LHCN-M2 (cell line): ENCODE data around the gene TAAR1. TPM values are rescaled to one million over a fixed set of nuclear protein-coding genes. Genes with fewer than 3 reads are reported as not detected.
"Not testable (repeated sequence)": the region's sequence is repeated elsewhere in the genome, so short reads cannot be mapped to it uniquely, and the experiment has no call there.

Experiments
- DNase-seq: peaks from one replicate; pipeline ENCODE4 v3.0.0-alpha.2; 2012; ENCODE audit warnings: low read depth
- total RNA-seq: library from RNA; depleted of rRNA; stranded (reverse); fragments of >200 nt; gene quantifications from 2 replicates; pipeline ENCODE4 v1.2.3, GENCODE V29; 2014

Gene TAAR1
- total RNA-seq, 1 experiment from 2014 or later, result not detected

DNA sequence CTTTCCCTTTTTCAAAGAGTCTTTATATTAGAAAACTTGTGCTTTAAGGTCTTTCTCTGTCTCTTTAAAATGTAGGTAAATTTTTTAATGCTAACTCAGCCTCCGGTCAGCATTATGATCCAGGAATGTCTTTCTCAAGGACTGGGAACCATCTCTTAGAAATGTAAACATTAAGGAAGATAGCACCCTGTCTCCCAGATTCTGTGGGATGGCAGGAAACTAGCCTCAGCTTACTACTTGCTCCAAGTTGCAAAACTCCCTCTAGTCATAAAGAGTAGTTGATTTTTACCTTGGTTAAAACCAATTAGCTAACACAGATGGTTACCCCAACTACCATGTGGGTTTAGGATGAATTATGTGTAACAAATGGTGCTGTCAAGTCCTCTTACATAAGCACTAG lies 4.7 kb upstream of the TAAR1 start:
- DNase-seq, result no peak

DNA sequence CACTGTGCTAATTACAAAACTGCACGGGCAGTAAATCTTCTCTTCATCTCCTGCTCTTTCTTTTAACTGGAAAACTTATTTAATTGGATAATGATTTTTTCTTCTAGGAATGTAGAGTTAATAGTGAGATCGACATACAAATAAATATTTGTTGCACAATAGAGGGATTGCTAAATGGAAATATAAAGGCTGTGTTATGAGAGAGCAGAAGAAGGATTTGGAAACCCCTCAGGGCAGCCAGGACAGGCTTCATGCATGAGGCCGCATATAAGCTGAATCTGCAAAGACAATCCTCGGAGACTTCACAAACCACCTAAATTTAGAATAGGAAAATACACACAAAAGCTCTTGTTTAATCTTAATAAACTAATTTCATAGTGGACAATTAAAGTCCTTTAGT lies 2.9 kb upstream of the TAAR1 start:
- DNase-seq, result no peak

DNA sequence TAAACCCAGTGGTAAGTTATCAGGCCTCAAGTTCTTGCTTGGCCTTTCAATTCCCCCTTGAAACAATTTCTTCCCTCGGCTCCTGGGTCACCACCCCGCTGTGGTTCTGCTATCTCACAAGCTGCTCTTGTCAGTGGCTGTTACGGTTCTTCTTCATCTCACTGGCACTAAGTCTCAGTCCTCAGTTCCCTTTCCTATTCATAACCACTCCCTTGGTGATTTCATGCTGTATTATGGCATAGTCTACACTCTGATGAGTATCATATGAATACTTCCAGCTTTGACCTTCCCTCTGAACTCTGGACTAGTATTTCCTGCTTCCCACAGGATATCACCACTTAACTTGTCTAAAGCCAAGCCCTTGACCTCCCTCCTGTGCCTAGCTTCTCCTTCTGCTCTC lies 7.9 kb downstream of the TAAR1 start:
- DNase-seq, result no peak

DNA sequence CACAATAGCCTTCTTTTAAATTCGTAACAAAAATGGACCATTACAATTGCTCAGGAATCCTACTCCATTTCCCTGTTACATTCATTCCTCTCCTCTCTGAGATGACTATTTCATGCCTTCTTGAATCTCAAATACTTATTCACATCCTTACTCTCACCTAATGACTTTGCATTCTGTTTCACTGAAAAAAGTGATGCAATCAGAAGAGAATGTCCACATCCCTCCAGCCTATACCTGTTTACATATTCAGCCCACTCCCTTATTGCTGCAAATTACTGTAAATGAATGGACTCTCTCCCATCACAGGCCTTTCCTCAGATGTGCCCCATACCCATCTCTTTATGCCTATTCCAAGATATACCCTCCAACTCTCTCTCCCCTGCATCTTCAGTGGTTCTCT lies 8.6 kb downstream of the TAAR1 start:
- no peak for DNase-seq

DNA sequence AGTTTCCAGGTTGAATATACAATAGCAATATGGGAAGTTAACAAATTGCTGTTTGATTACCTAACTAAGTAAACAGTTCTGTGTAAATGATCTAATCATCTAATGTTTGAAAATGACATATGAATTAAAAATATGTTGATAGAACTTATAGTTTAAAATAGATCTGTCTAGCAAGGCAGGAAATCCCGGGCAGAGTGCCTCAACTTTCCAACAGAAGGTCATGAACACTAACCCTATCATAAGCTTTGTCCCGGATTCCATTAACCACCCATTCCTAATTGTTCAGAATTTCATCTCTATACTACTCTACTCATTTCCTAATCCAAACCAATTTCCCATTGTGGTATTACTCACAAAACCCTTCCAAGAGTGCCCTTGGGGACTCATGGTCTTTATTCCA lies 10.2 kb downstream of the TAAR1 start:
- DNase-seq, result peak; percentile 49

DNA sequence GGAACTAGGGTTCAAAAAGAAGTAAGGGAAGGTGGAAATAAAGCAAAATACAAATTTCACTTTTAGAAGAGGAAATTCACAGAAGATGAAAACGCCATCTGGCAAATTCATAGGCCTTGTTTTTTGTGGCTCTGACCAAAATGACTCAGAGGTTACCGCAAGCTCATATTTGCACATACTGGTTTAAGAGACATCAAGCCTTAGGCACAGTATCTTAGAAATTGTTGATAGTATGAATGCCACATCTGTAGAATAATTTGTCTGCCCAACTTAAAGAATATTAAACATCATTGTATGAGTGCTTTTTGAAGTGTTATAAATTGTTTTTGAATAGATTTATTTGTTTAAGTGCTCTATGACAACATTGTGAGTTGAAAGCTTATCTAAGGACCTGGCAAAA lies 10.6 kb downstream of the TAAR1 start:
- DNase-seq, result peak; percentile 88

DNA sequence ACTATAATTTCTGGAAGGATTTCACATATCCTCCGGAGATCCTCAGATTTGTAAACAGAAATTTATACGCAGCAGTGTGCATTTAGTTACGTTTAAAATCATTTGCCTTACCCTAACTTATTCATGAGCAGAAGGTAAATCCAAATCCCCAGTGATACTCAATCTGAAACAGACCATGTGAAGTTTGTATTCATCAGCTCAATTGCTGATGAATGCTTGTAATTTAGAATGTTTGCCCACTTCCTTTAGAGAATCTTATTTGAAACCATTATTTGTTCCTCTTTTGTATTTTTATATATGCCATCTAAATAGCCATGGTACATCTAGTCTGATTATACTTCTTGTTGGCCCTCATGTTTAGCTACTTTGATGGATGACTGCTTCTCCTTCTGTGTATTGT lies 15.4 kb downstream of the TAAR1 start:
- no peak for DNase-seq

DNA sequence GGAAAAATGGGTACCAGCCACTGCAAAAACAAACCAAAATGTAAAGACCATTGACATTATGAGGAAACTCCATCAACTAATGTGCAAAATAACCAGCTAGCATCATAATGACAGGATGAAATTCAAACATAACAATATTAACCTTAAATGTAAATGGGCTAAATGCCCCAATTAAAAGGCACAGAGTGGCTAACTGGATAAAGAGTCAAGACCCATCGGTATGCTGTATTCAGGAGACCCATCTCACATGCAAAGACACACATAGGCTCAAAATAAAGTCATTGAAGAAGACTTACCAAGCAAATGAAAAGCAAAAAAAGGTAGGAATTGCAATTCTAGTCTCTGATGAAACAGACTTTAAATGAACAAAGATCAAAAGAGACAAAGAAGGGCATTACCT lies 21.8 kb downstream of the TAAR1 start:
- DNase-seq, result not testable (repeated sequence)

DNA sequence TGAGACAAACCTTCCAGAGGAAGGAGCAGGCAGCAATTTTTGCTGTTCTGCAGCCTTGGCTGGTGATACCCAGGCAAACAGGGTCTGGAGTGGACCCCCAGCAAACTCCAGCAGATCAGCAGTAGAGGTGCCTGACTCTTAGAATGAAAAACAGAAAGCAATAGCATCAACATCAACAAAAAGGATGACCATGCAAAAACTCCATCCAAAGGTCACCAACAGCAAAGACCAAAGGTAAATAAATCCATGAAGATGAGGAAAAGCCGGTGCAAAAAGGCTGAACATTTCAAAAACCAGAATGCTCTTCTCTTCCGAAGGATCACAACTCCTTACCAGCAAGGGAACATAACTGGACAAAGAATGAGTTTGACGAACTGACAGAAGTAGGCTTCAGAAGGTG lies 23.1 kb downstream of the TAAR1 start:
- DNase-seq, result not testable (repeated sequence)

DNA sequence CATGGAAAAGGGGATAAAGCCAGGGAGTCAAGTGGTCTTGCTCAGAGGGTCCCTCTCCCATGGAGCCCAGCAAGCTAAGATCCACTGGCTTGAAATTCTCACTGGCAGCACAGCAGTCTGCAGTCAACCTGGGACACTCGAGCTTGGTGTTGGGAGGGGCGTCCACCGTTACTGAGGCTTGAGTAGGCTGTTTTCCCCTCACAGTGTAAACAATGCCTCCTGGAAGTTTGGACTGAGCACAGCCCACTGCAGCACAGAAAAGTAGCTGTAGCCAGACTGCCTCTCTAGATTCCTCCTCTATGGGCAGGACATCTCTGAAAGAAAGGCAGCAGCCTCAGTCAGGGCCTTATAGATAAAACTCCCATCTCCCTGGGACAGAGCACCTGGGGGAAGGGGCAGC lies 23.7 kb downstream of the TAAR1 start:
- not testable (repeated sequence) for DNase-seq

DNA sequence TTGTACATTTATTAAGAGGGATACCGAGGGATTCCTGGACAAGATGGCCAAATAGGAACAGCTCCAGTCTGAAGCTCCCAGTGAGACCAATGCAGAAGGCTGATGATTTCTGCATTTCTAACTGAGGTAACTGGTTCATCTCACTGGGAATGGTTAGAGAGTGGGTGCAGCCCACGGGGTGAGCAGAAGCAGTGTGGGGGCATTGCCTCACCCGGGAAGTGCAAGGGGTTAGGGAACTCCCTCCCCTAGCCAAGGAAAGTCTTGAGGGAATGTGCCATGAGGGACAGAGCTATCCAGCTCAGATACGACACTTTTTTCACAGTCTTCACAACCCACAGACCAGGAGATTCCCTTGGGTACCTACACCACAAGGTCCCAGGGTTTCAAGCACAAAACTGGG lies 24.2 kb downstream of the TAAR1 start:
- no peak for DNase-seq

DNA sequence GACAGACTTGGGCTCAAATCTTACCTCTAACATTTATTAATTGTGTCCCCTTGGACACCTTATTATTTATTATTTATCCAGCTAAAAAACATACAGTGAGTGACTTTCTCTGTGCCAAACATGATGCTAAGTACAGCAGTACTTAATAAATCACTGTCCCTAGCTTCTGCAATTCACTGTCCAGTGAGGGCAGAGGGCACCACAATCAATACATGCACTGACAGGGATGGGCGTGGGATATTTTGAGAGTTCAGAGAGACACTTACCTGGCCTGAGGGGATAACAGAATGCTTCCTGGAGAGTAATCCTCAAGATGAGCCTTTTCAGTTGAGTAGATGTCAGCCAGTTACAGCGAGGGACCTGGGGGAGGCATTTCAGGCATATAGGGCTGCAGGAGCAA lies 25.6 kb downstream of the TAAR1 start:
- no peak for DNase-seq

DNA sequence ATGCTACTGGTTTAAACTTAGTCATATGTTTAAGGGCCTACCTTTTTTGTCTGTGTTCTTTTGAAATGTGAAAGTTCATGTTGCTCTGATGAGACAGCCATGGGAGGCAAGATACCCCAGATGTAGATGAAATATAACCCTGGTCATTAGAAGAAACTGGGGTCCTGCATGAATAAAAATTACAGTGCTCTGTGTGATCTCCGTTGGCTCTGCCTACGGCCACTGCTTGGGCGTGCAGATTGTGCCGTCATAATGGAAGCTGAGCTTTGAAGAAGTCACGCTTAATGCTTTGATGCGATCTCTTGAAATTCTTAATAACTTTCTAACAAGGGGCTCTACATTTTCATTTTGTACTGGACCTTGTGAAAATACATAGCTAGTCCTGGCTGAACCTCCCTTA lies 34.8 kb downstream of the TAAR1 start, which contains the start of gene TAAR2:
Gene TAAR2, minus strand, starts transcription at position 101 of the 400 bp plus-strand sequence. Its CDS starts 0 bp downstream, at position 101.
- DNase-seq, result no peak

DNA sequence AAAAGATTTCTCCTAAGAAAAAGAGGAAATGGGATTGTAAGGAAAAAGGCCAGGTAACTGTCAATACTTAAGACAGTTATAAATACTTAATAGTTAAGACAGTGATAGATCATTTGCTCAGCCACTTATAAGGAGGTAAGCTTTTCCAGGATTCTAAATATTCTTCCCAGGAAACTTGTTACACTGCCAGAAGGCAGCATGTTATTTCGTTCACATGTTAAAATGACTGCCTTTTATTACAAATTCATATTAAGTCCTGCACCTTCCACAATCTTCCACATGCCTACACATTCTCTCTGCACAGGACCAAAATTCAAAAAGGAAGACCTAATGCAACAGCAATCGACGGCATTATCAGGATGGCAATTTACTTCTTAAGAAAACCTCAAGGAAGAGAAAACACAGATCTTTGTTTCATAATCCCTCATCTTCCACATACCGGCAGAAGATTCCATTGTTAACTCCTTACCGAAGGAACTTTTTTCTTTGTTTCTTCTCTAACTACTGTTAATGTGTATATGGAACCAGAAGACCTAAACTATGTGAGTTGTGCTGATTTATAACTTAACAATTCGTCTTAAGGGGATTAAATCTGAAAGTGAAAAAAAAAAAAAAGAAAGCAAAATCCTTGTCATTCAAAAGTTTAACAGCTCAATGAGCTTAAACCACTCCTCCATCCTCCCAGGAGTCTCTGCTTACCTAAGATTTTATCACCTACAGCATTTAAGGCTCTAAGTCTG lies 35.7 kb downstream of the TAAR1 start:
- no peak for DNase-seq

DNA sequence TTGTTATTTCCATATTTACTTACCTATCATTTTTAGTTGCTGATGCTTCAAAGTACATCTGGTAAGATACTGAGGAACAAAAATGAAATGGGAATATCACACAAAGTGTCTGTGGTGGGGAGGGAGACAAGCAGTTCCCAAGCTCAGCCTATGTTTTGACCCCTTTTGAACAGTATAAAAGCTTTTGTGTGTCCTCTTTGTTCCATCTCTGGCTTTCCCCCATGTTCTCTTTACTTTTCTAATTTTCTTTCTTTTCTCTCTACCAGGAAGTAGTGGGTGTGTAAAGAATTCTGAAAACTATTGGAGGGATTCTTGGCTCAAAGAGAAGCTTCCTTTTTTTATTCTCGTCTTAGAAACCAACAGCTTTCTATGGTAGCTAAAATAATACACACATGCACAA lies 42.3 kb downstream of the TAAR1 start:
- DNase-seq, result no peak

DNA sequence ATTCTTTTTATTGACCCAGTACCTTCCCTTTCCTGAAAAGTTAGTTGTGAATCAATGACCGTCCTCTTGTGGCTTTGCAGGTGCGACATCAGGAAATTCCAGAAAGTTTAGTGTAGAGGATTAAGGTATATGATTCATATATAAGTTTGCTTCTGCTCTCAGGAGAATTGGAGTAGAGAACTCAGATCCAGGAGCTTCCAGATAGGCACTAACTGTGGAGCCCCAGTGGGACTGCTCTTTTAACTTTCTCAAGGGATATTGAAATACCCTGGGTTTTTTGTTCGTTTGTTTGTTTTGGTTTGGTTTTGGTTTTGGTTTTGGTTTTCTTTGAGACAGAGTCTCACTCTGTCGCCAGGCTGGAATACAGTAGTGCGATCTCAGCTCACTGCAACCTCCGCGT lies 44.4 kb downstream of the TAAR1 start:
- DNase-seq, result no peak

DNA sequence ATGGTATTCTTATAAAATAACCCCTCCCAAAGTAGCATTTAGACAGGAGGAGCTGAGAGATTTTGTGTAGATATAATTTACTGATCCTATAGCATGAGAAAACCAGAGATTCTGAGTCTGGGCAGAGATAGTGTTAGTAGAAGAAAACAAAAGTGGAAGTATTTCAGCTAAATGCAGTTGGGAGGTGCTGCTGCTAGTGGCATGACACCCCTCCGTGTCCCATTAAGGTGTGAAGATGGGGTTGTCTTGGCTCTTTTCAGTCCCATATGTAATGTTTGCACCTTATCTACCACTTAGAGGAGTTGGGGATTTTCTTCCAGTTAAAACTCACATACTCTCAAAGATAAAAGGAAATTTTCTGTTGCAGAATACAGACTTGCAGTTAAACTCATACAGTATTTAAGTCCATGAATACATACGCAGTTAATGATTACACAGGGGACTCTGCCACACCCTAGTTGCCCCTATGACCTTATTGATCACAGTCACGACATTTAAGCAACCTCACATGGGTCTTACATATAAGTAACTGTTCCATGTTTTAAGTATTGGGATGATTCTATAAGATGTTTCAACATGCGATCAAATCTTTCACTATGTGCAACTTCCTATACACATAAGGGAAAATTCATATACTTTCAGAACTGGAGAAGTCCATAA lies 46.4 kb downstream of the TAAR1 start:
- no peak for DNase-seq

DNA sequence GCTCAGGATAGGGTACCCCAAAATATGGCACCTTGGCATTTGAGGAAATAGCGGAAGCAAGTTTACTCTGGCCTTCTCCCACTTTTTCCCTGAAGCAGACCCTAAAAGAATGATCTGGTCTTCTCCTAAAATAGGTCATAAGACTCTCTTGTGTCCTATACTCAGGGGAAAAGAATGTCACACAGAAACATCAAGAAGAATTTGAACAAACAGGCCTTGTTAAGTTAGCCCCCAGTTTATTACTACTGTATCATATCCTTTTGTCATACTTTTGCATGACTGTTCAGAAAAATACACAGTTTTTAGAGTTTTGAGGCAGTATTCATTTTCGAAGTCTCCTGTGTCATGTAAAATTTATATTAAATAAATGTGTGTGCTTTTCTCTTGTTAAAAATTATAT lies 47.4 kb downstream of the TAAR1 start:
- no peak for DNase-seq

DNA sequence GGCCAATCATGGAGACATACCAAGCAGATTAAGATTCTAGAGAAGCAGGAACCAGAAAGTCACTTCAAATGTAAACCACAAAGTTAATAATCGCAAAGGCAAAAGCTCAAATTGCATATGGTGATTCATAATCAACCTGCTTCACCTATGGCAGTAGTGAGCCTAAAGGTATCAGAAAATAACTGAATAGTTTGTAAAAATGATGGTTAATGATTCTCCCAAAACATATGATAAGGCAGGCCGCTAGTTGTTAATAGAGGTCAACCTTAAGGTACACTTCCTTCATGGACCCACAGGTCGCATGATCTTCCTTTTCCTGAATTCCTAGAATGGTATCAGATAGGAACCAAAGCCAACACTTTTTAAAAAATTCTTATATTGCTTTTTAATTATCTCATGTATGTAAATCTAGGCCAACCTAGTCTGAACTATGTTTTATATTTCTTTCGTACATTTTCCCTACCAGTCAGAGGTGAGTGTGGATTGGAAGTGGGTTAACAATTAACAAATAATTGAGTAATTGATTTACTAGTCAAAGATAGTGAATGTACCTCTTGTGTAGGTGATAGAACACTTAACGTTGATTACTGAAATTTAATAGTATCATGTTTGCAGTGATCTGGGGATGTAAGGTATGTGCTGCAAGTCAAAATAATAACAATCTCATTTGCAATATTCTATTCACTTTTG lies 51.3 kb downstream of the TAAR1 start:
- DNase-seq, result no peak

DNA sequence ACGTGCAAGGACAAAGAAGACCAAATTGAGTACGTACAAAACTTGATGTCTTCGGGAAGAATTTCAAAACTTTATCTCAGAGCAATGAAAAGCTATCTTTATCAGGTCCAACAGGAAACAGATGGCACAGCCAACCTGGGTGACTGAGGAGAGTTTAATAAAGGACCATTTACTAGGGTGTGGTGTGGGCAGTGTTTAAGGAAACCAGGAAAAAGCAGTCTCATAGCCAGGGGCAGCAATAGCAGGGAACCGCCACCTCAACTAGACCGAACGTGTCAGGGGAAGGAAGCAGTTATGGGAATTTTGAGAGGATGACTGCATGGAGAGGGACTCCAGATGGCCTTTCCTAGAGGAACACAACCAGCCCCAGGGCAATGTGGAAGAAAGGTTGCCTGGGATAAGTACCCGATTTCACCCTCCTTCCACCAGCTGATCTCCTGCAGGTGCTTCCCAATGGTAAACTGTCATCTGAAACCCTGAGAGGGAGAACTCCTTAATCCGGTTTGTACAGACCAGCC lies 54.3 kb downstream of the TAAR1 start:
- DNase-seq, result no peak

DNA sequence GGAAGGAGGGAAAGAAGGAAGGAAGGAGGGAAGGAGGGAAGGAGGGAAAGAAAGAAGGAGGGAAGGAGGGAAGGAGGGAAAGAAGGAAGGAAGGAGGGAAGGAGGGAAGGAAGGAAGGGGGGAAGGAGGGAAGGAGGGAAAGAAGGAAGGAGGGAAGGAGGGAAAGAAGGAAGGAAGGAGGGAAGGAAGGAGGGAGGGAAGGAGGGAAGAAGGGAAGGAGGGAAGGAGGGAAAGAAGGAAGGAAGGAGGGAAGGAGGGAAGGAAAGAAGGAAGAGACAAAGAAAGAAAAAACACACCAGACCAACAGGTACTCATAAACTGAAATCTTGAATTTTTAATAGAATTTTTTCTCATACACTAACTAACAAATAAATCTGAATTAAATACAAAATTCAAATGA lies 58.1 kb downstream of the TAAR1 start:
- not testable (repeated sequence) for DNase-seq

DNA sequence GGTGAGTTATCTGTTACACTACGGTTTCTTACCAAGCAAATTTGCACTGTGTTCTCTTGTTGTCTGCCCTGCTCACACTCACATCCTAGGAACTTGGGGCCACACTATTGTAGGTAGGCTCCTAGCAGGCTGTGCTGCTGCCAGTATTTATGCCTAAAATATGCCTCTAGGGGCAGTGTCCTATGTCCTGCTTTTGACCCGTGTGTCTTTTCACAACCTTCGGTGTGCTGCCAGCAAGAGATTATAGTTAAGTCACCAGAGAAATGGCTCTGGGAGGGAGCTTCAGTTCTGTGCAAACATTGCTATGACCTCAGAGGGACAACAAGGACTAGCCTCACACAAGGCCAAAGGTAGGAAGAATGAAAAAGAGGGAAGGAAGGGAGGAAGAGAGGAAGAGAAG lies 60.5 kb downstream of the TAAR1 start:
- DNase-seq, result peak; percentile 14

DNA sequence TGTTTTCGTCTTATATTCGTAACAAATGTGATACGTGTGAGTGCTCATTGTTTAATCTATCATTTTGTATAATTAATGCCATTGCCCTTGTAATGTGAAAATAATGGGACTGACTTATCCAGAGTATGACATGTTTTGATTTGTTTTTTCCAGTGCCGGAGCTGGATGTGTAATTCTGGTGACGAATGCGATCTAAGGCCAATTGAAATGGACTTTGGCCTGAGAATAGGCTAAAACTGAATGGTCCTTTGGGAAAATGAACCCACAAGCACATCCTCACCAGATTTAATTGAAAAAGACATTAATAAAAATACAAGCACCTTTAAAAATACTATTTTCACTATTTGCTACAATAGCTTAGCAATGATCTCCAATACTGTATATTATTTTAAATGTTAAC lies 62.8 kb downstream of the TAAR1 start:
- no peak for DNase-seq
